Uterus (tissue), 4 donors: ENCODE measurements around the gene IPPK. TPM values are rescaled to one million over a fixed set of nuclear protein-coding genes. Genes with fewer than 3 reads are reported as not detected.

ENCODE experiments used
- DNase-seq, 2 donors: peaks; one replicate each; pipeline ENCODE4 v3.0.0-alpha.2; 2019 to 2020
- H3K27ac ChIP-seq, 2 donors: fragments of 200-600 bp; sonication (generic); 1 replicate in 1 of 2; 2 replicates in 1 of 2; pipeline ENCODE4 v1.5.1; 2016 to 2018
- H3K27me3 ChIP-seq, 2 donors: fragments of 200-600 bp; sonication (generic); one replicate each; pipeline ENCODE4 v1.5.1; 2018 to 2019; ENCODE audit warnings: control low read depth in 1 of 2
- H3K36me3 ChIP-seq, 2 donors: fragments of 200-600 bp; sonication (generic); one replicate each; pipeline ENCODE4 v1.5.1; 2019; ENCODE audit warnings: control low read depth in 1 of 2
- H3K4me1 ChIP-seq, 2 donors: fragments of 200-600 bp; sonication (generic); one replicate each; pipeline ENCODE4 v1.5.1; 2018 to 2019; ENCODE audit warnings: control low read depth in 1 of 2
- H3K4me3 ChIP-seq, 2 donors: fragments of 200-600 bp; sonication (generic); 1 replicate in 1 of 2; 2 replicates in 1 of 2; pipeline ENCODE4 v1.5.1; 2018 to 2019; ENCODE audit warnings: mild to moderate bottlenecking in 1 of 2
- H3K9me3 ChIP-seq, 2 donors: fragments of 200-600 bp; sonication (generic); one replicate each; pipeline ENCODE4 v1.5.1; 2019; ENCODE audit warnings: control low read depth in 1 of 2
- CTCF ChIP-seq, 4 experiments: fragments of 200-600 bp in 2 of 4; fragments of 450-650 bp in 2 of 4; sonication (generic) in 2 of 4; IDR thresholded peaks; one replicate each; pipeline ENCODE4 v1.5.1; 2016 to 2019; ENCODE audit warnings: antibody characterized with exemption in 4 of 4, mild to moderate bottlenecking in 2 of 4, moderate library complexity in 1 of 4
- POLR2A ChIP-seq, 2 donors: fragments of 450-650 bp; IDR thresholded peaks; one replicate each; pipeline ENCODE4 v1.6.1; 2016; ENCODE audit warnings: antibody characterized with exemption in 2 of 2, mild to moderate bottlenecking in 1 of 2, moderate library complexity in 1 of 2
- intact Hi-C: fragments of 100-400 bp; cut with DNase I; formaldehyde crosslinking; loops from one replicate; pipeline ENCODE4 v1.15.1; 2023; ENCODE audit warnings: low total_unique reads
- total RNA-seq, 4 donors: library from RNA; depleted of rRNA in 3 of 4; stranded (reverse); fragments of >200 nt in 3 of 4; gene quantifications; one replicate each; pipeline versions ENCODE4 v1.1.0 to v1.2.4, GENCODE V29; 2014 to 2023
- donor health status: DM: yes; HTN: yes; CAD: no.

Gene IPPK
- total RNA-seq, 4 donors from 2014 or later, result 5.9 to 13.1 (median 8.5) TPM

- Histone ChIP-seq H3K4me3 (no peak overlapping the region), H3K27me3 (no peaks in the 10 kb centered on the region), H3K27ac (no peak overlapping the region), H3K9me3 (no peaks in the 10 kb centered on the region), H3K36me3 (no peaks in the 10 kb centered on the region), H3K4me1 (no peaks in the 10 kb centered on the region)
- intact Hi-C loops, result no loop called here
- TF ChIP-seq CTCF (IDR thresholded peaks at IDR 0.05) (no peak), POLR2A (IDR thresholded peaks at IDR 0.05) (no peak)
- DNase-seq, result no peak
Measured at GRCh38 chr9:92657296-92658094, 12.4 kb downstream of the IPPK start.

- intact Hi-C loops, result no loop called here
- Histone ChIP-seq H3K4me3 (no peak overlapping the region), H3K27ac (no peak overlapping the region), H3K4me1 (no peaks in the 10 kb centered on the region), H3K27me3 (no peaks in the 10 kb centered on the region), H3K9me3 (no peaks in the 10 kb centered on the region), H3K36me3 (no peaks in the 10 kb centered on the region)
- TF ChIP-seq CTCF (IDR thresholded peaks at IDR 0.05), result no peak
- TF ChIP-seq POLR2A (IDR thresholded peaks at IDR 0.05), result no peak
- DNase-seq, result no peak
Measured at GRCh38 chr9:92656537-92656925, 13.4 kb downstream of the IPPK start.

GRCh38 chr9:92655896-92656536 is 13.9 kb downstream of the IPPK start:
- DNase-seq, result no peak
- H3K36me3 ChIP-seq, result no peaks in the 10 kb centered on the region
- TF ChIP-seq CTCF (IDR thresholded peaks at IDR 0.05) (no peak), POLR2A (IDR thresholded peaks at IDR 0.05) (no peak)
- no peaks in the 10 kb centered on the region for H3K27me3 ChIP-seq
- no peaks in the 10 kb centered on the region for H3K4me1 ChIP-seq
- H3K9me3 ChIP-seq, result no peaks in the 10 kb centered on the region
- intact Hi-C loops, result no loop called here
- no peak overlapping the region for H3K27ac ChIP-seq
- no peak overlapping the region for H3K4me3 ChIP-seq

GRCh38 chr9:92655366-92655765 is 14.6 kb downstream of the IPPK start:
- DNase-seq, result no peak

More at GRCh38 chr9:92655366-92655765, 14.6 kb downstream of the IPPK start:
- TF ChIP-seq POLR2A (IDR thresholded peaks at IDR 0.05) (no peak), CTCF (IDR thresholded peaks at IDR 0.05) (no peak)
- no peaks in the 10 kb centered on the region for H3K27me3 ChIP-seq
- no peaks in the 10 kb centered on the region for H3K36me3 ChIP-seq
- H3K4me3 ChIP-seq, result no peak overlapping the region
- no peaks in the 10 kb centered on the region for H3K9me3 ChIP-seq
- H3K4me1 ChIP-seq, result no peaks in the 10 kb centered on the region
- intact Hi-C loops, result no loop called here
- no peak overlapping the region for H3K27ac ChIP-seq
